HepG2 (cell line): Measurements from ENCODE around the gene WIPF2. TPM values are rescaled to one million over a fixed set of nuclear protein-coding genes. Genes with fewer than 3 reads are reported as not detected.

Source experiments
- ADNP ChIP-seq: sonication (generic); formaldehyde crosslinking; IDR thresholded peaks from 2 replicates; pipeline ENCODE4 v1.4.0; 2020; ENCODE audit warnings: missing genetic modification reagents
- ARID5B ChIP-seq: IDR thresholded peaks from 2 replicates; pipeline ENCODE4 v1.4.0; 2020; ENCODE audit warnings: mild to moderate bottlenecking, missing genetic modification reagents
- BCL6 ChIP-seq: IDR thresholded peaks from 2 replicates; pipeline ENCODE4 v1.6.1; 2016; ENCODE audit warnings: missing genetic modification reagents, missing compliant biosample characterization
- KAT7 ChIP-seq: IDR thresholded peaks from 2 replicates; pipeline ENCODE4 v1.6.1; 2018; ENCODE audit warnings: borderline replicate concordance, missing compliant biosample characterization
- KDM5A ChIP-seq: fragments of 200-600 bp; sonication (generic); IDR thresholded peaks from 2 replicates; pipeline ENCODE4 v1.7.0; 2018; ENCODE audit warnings: antibody characterized with exemption, mild to moderate bottlenecking, low read length, borderline replicate concordance
- MBNL3 ChIP-seq: fragments of 250-450 bp; sonication (Bioruptor Pico); conservative IDR thresholded peaks from 2 replicates; pipeline ENCODE4 v1.8.0; 2022; ENCODE audit warnings: mild to moderate bottlenecking, inconsistent platforms
- MIXL1 ChIP-seq: IDR thresholded peaks from 2 replicates; pipeline ENCODE4 v1.6.1; 2016
- SNRNP70 ChIP-seq: fragments of 200-400 bp; formaldehyde crosslinking; IDR thresholded peaks from 2 replicates; pipeline ENCODE4 v1.6.1; 2017; ENCODE audit warnings: mild to moderate bottlenecking, low read depth, low read length, moderate library complexity
- TBL1XR1 ChIP-seq: fragments of 150-350 bp; IDR thresholded peaks from 2 replicates; pipeline ENCODE4 v1.6.1; 2014; ENCODE audit warnings: borderline replicate concordance, low read length; ENCODE audit not compliant: partially characterized antibody
- TMF1 ChIP-seq: sonication (generic); formaldehyde crosslinking; IDR thresholded peaks from 2 replicates; pipeline ENCODE4 v1.8.1; 2022; ENCODE audit warnings: low read depth, missing genetic modification reagents
- TRIM22 ChIP-seq: fragments of 450-650 bp; IDR thresholded peaks from 2 replicates; pipeline ENCODE4 v1.6.1; 2017
- ZNF142 ChIP-seq: sonication (generic); formaldehyde crosslinking; IDR thresholded peaks from 2 replicates; pipeline ENCODE4 v1.4.0; 2020; ENCODE audit warnings: missing genetic modification reagents
- ZNF317 ChIP-seq: sonication (generic); formaldehyde crosslinking; IDR thresholded peaks from 2 replicates; pipeline ENCODE4 v1.5.0; 2020; ENCODE audit warnings: mild to moderate bottlenecking, missing genetic modification reagents
- ZNF430 ChIP-seq: sonication (generic); formaldehyde crosslinking; IDR thresholded peaks from 2 replicates; pipeline ENCODE4 v1.9.0; 2021; ENCODE audit warnings: mild to moderate bottlenecking, missing genetic modification reagents
- ZNF546 ChIP-seq: sonication (generic); formaldehyde crosslinking; conservative IDR thresholded peaks from 2 replicates; pipeline ENCODE4 v1.8.1; 2023; ENCODE audit warnings: mild to moderate bottlenecking, missing genetic modification reagents
- ZNF589 ChIP-seq: sonication (generic); formaldehyde crosslinking; conservative IDR thresholded peaks from 2 replicates; pipeline ENCODE4 v1.8.0; 2022; ENCODE audit warnings: mild to moderate bottlenecking, moderate library complexity, missing genetic modification reagents
- ZNF704 ChIP-seq: sonication (generic); formaldehyde crosslinking; IDR thresholded peaks from 2 replicates; pipeline ENCODE4 v1.8.1; 2023; ENCODE audit warnings: mild to moderate bottlenecking, inconsistent platforms, moderate library complexity, missing genetic modification reagents, borderline replicate concordance
- polyA plus RNA-seq, 8 experiments: library from polyadenylated mRNA; depleted of rRNA in 3 of 8; stranded (reverse) in 7 of 8; unstranded in 1 of 8; fragments of >200 nt; fragmentation: Illumina TruSeq in 4 of 8; extraction: Trizol in 4 of 8; gene quantifications; 2 replicates each; pipeline versions ENCODE4 v1.2.1 to v1.2.3, GENCODE V29; 2011 to 2016; ENCODE audit warnings: low read depth in 4 of 8, missing spikeins in 1 of 8, mixed read lengths in 1 of 8; ENCODE audit not compliant: insufficient read depth in 1 of 8
- total RNA-seq, 5 experiments: library from RNA; depleted of rRNA; stranded (reverse); fragments of >200 nt; fragmentation: Illumina TruSeq; extraction: Trizol; gene quantifications; 2 replicates each; pipeline ENCODE4 v1.2.3, GENCODE V29; 2016; ENCODE audit warnings: low read depth in 1 of 5

WIPF2 gene
- total and polyA plus RNA-seq, 2 of the 13 experiments (the other 11 are each of a cell fraction or from before 2014, with no cell fraction given), result 7.2 to 10.8 TPM

- TF ChIP-seq TRIM22 (no peak), ADNP (CRISPR knock-in tag) (no peak), ZNF430 (CRISPR knock-in tag) (no peak), BCL6 (CRISPR knock-in tag) (no peak), ZNF704 (CRISPR knock-in tag) (no peak), ZNF142 (CRISPR knock-in tag) (no peak), MBNL3 (no peak), ARID5B (peak; percentile 30; the same call in 1 of the 2 replicates), ZNF546 (no peak), KDM5A (no peak), ZNF589 (CRISPR knock-in tag) (no peak), MIXL1 (CRISPR knock-in tag) (peak; percentile 50; the same call in 1 of the 2 replicates), TMF1 (CRISPR knock-in tag) (no peak), TBL1XR1 (no peak), SNRNP70 (no peak), ZNF317 (CRISPR knock-in tag) (no peak), KAT7 (CRISPR knock-in tag) (no peak)
These were observed 71.7 kb downstream of the WIPF2 start (continued) for GRCh38 chr17:40290629-40291280.
